NCI-H748 treated with DMSO at 0.1 percent for 48 hours (cell line): ENCODE measurements around the gene UGT1A6.

Experiments used
- DNase-seq: peaks from one replicate; lab custom pipeline; 2025; lab: John Stamatoyannopoulos, UW

Gene UGT1A6

GRCh38 chr2:233801357-233802131, 108.9 kb downstream of the UGT1A6 start:
- DNase-seq: no peak

DNA sequence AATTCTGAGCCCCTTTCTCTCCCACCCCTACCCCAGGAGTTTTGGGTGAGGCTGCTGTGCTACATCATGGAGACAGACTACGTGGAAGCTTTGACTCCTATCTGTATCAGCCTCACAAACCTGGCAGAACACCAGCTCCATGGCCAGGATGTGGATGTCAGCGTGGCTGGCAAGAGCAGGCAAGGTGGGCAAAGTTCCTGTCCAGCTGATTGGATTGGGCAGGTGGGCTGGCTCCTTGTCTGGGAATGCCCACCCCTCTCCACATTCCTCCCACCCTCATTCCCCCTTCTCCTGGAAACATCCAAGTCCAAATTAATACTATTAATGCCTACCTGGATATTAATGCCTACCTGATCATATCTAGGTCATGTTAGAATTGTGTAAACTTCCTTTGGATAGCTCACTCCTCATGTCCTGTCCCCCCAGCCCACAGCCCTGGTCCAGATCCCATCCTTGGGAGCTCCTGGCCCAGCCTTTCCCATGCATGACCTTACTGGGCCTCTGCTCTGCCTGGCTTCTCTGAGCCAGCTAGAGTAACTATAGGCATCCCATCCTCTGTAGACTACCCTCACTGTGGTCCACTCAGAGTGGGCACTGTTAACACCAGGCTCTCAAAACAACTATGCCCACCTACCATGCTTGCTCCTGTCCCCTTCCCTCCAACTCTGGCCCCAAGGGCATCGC, 109.6 kb downstream of the UGT1A6 start:
- no peak for DNase-seq

- DNase-seq: no peak
Measured at GRCh38 chr2:233803292-233803911, 110.7 kb downstream of the UGT1A6 start.

DNA sequence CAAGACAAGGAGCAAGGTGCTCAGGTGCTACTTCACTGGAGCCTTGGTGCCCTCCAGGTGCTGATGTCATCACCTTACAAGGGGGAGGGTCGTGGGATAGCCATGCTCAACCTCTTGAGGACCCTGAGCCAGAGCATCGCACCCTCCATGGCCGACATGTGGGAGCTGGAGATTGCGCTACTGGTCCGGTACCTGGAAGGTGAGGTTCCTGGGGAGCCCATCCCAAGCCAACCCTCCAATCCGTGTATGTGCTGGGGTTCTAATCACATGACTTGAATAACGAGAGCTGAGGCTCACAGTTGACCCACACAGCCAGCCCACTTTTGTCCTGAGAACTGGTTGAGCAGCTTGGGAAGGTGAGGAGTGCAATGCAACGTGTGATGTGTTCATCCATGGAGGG, 111.3 kb downstream of the UGT1A6 start:
- no peak for DNase-seq

DNA sequence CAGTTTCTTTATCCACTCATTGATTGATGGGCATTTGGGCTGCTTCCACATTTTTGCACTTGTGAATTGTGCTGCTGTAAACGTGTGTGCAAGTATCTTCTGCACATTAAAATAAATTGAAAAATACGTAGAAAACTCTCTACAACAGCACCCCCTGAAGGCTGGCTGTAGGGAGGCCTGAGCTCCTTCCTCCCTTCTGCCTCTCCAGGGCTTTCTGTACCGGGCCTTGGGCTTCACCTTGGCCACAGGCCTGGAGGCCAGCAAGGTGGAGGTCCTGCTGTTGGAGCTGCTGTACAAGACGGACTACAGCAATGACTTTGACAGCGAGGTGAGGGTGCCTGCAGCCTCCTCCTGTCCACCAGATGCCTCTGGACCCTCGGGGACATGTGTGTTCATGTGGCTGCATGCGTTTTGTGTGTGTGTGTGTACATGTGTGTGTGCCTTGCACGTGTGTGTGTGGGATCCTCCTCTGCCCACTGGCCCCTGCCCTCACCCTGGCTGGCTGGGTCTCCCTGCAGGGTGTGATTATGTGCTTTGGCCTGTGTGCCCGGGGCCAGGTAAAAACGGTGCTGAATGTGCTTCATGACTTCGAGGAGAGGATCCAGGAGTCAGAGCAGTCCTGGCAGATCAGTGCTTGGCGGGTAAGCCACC, 114.7 kb downstream of the UGT1A6 start:
- no peak for DNase-seq

GRCh38 chr2:233807966-233808935, 115.6 kb downstream of the UGT1A6 start:
- no peak for DNase-seq

DNA sequence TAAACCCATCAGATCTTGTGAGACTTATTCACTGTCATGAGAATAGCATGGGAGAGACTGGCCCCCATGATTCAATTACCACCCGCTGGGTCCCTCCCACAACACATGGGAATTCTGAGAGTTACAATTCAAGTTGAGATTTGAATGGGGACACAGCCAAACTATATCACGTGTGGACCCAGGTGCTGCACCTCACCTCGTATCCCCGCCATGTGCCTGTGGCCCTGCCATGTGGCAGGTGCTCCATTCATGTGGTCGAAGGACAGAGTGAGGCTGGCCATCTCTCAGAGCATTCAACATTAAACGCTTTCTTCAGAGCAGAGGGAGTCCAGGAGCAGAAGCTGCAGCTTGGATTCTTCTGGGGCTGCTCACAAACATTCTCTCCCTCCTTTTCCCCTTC, 117.7 kb downstream of the UGT1A6 start:
- DNase-seq: no peak

DNA sequence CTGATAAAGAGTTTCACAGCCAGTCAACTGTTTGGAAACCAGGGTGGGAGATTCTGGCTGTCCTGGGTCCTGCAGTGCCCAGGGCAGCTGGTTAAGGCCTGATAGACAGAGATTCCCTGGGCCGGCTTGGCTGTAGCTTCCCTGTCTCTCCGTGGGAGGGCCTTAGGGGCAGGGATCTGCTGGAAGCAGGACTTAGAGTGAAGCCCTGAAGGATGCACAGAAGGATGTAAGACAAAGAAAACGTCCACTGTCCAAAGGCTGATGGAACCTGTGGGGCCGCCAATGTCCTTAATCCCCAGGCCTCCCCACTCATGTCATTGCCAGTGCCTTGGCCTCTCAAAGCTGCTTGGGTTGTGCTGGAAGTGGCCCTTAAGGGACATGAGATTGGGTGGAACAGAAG, 118.4 kb downstream of the UGT1A6 start:
- DNase-seq: no peak

DNA sequence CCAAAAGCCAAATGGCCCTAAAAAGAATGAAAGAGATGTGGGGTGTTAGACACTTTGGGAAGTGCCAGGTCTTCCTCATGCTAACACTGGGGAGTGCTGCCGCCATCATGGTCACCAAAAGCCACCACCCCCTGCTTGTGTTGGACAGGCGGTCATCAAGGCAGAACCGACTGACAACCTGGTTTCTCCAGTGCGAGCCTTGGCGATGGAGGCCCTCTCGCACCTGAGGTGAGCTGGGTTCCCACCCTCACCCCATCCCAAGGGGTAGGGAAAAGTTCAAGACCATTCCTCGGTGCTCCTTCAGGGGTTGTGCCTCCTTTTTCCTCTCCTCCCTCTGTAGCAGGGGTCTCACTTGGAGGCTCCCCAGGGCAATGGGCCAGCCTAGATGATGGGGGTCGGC, 119.0 kb downstream of the UGT1A6 start:
- DNase-seq: no peak

- DNase-seq: no peak
Measured at GRCh38 chr2:233813236-233814055, 120.8 kb downstream of the UGT1A6 start.

- no peak for DNase-seq
Measured at GRCh38 chr2:233814056-233814835, 121.6 kb downstream of the UGT1A6 start.

DNA sequence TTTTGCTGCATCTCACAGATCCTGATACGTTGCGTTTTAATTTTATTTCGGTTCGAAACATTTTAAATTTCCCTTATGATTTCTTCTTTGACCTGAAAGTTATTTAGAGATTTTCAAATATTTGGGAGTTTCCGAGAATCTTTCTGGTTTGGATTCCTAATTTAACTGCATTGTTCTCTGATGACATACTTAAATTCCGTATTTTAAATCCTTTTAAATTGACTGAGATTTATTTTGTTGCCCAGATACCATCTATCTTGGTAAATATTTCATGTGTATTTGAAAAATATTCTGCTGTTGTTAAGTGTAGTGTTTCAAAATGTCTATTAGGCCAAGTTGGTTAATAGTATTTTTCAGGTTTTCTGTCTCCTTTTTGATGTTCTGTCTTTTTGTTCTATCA, 123.2 kb downstream of the UGT1A6 start:
- DNase-seq: no peak

GRCh38 chr2:233816334-233816733, 123.6 kb downstream of the UGT1A6 start:
- no peak for DNase-seq

DNA sequence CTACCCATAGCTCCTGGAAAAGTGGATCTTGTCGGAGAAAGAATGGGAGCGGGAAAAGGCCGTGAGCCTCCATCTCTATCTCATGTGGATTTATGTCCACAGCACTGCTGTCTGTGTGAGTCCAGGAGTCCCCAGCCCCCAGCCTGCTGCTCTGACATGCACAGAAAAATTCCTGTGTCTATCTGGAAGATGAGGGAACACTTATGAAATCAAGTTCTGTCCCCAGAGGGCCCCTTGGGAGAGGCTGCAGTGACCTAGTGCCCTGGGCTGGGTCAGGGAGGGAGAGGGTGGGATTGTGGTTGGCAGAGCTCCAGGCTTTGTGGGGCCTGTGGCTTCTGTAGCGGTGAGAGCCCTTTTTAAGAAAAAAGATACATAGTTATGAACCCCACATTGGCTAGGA, 124.1 kb downstream of the UGT1A6 start:
- DNase-seq: no peak

- DNase-seq: no peak
Measured at GRCh38 chr2:233817361-233817911, 124.7 kb downstream of the UGT1A6 start.

DNA sequence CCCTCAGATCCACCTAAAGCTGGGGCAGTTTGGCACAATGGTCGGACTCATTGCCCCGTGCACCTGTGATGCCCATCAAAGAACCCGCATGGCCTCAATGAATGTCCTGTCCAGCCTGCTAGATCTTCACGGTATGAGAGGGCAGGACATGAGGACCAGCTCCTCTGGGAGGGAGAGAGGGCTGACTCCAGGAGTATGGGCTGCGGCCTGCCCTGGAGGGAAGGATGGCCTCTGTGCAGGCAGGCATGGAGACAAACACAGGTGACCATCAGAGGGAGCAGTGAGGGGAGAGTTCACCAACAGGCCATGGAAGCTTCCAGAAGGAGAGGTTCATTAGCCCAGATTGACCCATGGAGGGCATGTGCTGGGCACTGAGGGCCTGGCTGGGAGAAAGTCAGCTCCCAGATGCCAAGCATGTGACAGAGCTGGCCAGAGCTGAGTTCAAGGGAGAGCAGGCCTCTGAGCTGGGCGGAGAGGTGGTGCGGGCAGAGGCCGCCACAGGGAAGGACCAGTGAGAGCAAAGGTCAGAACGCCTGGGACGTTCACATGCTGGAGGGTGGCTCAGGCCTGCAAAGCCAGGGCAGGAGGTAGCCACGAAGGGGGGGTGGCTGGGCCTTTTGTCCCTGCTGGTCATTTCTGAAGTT, 125.4 kb downstream of the UGT1A6 start:
- DNase-seq: no peak

DNA sequence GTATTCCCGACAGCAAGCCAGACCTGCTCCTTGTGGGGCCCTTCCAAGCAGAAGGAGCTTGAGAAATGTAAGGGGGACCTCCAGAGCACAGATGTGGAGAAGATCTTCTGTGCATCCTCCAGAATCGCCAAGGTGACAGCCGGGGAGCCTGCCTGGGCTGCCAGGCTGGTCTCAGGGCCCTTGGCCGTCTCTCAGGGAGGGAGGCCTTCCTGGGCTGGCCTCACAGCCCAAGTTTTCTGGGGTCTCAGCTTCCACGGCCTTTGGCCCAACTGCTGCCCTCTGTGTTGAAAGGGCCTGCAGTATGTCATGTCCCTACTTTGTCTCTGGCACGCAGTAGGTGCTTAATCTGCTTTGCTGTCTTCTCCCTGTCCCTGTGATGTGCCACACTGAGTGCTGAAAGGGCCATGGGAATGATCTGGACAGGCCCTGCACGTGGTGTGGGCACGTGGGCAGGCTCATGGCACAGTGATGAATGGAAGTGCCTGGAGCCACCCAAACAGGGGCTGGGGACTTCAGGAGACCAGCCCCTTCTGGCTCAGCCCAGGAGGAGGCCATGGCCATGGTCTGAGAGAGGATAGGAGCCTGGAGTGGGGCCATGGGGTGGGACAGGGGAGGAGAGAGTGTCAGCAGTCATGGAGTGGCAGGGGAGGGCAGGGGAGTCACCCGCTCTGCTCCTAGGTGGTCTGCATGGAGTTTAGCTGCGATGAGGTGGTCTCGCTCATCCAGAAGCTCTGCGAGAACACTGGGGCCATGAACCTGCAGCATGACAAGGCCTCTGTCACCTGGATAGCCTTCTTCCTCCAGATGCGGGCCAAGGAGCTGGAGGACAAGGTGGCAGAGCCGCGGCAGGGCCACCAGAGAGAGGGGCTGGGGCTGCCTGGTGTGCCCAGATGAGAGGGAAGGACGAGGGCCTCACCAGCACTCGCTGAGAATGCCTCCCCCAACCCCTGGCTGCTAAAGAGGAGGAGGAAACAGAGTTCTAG, 126.2 kb downstream of the UGT1A6 start:
- DNase-seq: no peak
